ENCODE results near the gene CLTC.
"Not testable (repeated sequence)": the region's sequence is repeated elsewhere in the genome, so short reads cannot be mapped to it uniquely, and the experiment has no call there.

CLTC gene

DNA sequence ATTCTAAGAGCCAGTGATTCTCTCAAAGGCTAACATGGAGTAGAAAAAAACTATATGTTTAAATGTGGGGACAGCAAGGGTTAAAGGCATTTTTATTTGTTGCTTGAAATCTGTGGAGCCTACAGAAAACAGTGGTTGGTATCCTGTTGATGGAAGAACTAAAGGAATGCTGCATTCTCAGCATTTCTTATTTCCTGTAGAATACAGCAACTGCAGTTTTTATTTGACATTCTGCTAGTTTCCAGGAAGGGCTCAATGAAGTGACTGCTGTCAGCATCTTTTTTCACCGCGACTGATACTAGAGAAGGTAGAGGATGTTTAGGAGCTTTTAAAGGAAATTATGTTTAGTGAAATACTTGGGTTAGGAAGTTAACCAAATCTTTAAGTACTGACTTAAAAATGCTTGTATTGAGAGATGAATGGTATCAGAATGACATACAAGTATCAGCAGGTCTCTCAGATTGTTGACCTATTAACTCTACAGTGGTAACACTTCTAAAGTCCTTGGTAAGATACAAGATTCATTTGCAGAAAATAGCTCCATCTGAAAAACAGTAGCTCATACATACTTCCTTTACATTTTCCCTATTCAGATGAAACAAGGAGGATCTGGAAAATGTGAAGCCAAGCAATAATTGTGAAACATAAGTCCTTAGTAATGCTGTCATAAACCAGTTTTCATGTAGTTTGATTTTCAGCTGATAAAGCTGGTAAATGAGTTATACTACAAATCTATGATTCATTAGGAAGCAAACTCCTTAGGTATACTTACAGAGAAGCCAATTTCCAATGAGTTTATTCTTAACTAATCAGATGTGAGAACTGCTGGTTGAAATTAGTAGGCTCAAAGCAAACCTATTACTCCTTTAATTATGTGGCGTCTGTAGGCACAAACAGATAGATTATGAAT, 15.2 kb downstream of the CLTC start:
- no peak for DNase-seq

DNA sequence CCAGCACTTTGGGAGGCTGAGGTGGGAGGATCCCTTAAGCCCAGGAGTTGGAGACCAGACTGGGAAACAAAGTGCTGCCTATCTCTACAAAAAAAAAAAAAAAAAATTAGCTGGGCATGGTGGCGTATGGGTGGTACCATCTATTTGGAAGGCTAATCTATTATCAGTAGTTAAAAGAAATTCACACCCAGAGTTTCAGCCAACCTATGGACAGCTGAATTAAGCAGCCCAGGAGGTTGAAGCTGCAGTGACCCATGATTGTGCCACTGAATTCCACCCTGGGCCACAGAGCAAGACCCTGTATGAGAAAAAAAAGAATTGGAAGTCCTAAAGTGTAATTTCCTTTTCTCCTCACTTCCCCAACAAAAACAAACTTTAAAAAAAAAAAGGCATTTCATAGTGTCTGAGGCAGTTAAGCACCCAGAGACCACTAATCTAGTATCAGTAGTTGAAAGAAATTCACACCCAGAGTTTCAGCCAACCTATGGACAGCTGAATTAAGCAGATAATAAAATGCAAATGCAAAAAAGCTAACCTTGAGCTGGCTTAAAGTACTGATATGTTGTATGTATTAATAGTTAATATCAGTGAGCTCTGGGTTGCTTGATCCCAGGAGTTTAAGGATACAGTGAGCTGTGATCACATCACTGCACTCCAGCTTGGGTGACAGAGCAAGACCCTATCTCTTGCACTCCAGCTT, 18.1 kb downstream of the CLTC start:
- DNase-seq: no peak

DNA sequence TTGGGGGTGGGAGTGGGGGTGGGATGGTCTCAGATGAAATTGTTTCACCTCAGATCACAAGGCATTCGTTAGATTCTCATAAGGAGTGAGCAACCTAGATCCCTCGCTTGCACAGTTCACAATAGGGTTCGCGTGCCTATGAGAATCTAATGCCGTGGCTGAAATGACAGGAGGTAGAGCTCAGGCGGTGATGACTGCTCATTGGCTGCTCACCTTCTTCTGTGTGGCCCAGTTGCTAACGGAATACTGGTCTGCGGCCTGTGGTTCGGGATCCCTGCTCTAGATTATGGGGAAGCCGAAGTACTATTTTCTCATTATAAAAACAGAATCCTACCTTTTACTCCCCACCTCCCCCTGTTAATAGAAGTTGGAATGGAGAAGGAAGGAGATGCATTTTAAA, 18.9 kb downstream of the CLTC start:
- DNase-seq: no peak

DNA sequence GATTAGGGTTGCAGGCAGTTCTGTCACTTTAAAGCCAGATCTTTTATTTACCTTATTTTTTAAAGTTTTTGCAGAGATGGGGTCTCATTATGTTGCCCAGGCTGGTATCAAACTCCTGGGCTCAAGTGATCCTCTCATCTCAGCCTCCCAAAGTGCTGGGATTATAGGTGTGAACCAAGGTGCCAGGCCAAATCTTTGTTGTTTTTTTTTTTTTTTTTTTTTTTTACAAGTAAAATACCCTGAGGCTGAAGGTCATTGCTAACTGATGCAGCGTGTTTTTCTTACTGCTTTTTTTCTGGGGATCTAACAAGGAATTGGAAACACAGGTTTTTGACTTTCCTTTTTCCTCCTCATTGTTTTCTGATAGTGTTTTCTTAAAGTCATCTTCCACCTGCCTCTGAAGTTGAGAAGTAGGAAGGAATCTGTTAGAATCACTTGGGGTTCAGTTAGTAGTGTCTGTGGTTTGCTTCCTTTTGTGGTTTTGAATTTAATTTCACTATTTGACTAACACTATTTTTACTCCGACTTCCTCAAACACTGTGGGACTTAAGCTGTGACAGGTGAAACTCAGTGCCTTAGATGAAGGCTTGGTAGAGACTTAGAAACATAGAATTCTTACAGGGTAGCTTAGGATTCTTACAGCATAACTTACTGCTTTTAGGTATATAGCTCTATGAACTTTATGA, 22.2 kb downstream of the CLTC start:
- no peak for DNase-seq

DNA sequence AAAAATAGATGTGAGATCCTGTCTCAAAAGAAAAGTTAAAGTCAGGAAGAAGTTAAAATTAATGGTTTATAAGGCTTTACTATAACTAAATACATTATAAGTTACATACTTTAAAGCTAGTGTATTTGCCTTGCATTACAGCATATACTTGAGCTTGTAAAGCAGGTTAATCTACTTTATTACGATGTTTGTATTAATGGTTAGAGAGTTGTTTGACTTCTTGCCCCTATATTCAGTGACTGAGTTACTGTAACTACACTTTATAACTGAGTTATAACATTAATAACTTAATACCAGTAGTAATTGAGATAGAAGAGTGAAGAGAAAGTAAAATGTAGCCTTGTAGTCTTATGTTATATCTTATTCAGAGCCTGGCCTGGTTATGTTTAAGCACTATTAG, 22.9 kb downstream of the CLTC start:
- DNase-seq: no peak

DNA sequence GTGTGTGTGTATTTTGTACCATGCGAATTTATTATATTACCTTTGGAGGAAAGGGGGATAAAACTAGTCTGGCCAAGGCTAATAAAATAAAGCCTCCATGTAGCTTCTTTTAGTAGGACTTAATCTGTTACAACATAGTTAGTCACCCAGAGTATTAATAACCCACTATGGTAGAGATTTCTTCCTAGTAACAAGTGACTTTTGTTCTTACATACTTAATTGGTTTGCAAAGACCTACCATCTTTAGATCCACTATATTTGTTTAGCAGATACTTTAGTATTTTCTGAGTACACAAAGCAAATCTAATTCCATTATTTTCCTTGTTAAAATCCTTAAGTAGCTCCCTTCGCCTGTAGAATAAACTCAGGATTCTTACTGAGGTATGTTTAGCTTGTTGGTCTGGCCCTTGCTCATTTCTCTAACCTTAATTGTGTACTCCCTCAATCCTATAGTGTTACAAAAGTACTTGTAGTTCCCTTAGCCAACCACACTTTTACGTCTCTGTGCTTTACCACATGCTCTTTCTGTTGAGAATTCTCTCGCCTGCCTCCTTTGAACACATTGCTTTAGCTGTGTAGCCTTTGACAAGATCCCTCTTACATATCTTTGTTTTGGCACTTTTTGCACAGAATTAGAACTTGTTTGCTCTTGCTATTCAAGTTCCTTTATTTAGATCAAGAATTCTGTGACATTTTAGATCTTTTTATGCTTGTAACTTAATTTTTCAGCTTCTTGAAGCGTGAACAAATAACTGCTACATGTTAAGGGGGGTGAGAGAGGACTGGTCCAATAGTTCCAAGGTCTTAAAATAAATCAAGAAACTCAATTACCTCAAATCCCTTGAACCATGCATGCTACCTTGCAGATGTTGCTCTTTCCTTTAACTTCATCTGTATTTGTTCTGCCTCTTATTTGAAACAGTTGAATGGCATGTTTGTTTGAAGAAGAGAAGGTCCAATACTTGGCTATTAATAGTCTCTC, 23.8 kb downstream of the CLTC start:
- no peak for DNase-seq

DNA sequence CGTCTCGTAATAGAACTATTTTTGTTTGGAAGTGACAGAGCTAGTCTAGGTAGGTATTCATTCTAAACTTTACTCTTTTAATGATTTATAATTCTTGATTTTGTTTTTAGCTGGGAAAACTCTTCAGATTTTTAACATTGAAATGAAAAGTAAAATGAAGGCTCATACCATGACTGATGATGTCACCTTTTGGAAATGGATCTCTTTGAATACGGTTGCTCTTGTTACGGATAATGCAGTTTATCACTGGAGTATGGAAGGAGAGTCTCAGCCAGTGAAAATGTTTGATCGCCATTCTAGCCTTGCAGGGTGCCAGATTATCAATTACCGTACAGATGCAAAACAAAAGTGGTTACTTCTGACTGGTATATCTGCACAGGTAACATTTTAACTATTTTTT, 27.6 kb downstream of the CLTC start:
- DNase-seq: no peak

DNA sequence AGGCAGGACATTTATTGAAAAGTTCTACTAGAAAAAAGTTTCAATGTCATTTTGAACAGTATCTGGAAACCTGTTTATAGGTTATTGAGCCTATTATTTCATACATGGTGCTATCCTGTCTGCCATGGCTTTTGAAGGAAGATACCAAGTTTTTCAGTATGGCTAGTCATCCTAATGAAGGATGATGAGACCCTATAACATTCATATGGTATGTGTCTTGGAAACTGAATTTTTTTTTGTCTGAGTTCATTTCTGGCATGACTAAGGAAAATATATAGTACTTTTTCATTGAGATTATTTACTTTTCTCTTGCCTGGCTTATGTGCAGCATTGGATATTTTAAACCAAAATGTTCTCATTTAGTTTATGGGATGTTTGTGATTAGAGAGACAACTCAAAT, 30.2 kb downstream of the CLTC start:
- DNase-seq: no peak

DNA sequence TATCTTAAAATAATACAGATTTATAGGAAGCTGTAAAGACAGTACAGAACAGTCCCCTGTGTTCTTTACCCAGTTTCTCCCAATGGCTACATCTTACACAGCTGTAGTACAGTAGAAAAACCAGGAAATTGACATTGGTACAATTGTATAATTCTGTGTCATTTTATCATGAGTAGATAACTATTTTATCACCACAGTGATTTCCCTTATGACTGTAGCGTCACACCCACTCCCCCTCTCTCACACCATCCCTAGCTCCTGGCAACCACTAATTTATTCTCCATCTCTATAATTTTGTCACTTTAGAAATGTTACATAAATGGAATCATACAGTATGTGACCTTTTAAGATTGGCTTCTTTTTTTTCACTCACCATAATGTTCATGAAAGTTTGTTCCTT, 30.9 kb downstream of the CLTC start:
- no peak for DNase-seq

DNA sequence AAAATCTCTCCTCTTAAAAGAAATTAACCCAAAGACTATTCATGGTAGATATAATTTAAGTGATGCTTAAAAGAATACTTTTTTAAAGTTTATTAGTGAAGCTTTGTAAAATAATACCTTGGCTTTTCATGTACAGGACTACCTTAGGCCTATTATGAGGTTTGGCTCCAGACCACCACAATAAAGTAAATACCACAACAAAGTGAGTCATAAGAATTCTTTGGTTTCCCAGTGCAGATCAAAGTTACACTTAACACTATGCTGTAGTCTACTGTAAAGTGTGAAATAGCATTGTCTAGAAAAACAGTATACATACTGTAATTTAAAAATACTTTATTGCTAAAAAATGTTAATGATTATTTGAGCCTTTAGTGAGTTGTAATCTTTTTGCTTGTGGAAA, 31.7 kb downstream of the CLTC start:
- DNase-seq: no peak

DNA sequence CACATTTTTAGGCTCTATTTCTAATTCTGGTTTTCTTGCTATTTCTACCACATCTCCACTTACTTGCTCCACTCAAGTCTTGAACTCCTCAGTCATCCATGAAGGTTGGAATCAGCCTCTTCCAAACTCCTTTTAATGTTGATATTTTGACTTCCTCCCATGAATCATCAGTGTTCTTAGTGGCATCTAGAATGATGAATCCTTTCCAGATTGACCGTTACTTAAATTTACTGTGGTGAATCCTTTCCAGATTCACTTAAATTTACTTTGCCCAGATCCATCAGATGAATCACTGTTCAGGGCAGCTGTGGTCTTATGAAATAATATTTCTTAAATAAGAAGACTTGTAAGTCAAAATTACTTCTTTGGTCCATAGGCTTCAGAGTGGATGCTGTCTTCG, 32.4 kb downstream of the CLTC start:
- DNase-seq: no peak

DNA sequence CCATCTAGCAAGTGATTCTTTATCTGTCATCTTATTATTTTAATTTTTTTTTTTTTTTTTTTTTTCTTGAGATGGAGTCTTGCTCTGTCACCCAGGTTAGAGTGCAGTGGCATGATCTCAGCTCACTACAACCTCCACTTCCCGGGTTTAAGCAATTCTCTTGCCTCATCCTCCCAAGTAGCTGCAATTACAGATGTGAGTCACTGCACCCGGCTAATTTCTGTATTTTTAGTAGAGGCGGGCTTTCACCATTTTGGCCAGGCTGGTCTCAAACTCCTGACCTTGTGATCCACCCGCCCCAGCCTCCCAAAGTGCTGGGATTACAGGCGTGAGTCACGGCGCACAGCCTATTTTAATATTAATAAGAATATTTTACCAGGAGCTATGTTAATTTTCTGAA, 36.9 kb downstream of the CLTC start:
- DNase-seq: not testable (repeated sequence)

DNA sequence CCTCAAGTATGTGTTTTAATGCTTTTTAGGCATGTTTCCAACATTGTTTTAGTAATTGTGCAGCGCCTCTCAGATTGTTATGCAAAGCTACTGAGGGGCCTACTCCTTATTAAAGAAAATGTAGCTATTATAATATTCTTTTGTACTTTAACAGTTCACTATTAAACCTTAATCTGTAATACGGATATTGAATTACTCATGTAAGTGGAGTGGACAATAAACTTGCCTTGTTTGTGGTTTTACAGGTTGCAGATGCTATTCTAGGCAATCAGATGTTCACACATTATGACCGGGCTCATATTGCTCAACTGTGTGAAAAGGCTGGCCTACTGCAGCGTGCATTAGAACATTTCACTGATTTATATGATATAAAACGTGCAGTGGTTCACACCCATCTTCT, 46.5 kb downstream of the CLTC start:
- DNase-seq: no peak

DNA sequence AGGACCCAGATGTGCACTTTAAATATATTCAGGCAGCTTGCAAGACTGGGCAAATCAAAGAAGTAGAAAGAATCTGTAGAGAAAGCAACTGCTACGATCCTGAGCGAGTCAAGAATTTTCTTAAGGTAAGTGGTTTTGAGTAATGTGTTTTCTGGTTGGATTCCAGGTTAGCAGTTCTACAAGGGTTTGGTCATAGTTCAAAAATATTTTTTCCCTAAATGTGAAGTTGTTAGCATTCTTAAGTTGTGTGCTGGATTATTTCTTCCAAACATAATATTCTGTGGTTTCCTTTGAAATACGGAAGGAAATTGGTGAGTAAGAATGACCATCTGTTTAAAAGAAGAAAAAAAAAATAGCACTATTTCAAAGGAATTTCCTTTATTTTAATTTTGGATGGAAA, 49.1 kb downstream of the CLTC start:
- no peak for DNase-seq

DNA sequence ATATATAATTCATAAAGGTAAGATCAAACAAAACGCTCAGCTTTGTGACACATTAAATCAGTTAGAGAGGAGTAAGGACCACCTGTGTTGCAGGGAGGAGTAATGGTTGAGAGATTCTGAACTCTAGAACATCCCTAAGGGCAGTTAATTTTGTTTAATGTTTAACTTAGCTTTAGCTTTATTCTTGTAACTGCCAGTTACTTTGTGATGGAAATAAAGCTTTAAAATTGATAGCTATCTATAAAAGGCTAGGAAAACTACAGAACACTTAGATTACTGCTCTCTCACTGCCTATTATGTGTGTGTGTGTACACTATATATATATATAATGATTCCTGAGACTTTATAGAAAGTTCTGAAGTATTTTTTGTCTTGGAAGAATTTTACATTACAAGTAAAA, 49.7 kb downstream of the CLTC start:
- DNase-seq: no peak

DNA sequence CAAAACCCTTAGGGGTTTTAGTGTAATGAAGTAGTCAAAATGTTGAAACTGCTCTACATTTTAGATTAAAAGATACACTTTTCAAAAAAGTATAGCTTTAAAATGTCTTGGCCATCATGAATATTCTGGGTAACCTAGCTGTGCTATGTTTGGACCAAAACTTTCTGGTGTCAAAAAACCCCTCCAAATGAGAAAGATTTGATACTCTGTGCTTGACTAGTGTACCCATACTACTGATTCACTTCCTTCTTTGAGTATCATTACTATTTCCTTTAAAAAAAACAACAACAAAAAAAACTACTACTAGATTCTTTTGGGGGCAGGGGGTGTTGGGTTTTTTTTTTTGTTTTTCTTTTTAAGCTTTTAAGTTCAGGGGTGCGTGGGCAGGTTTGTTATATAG, 50.2 kb downstream of the CLTC start:
- no peak for DNase-seq

DNA sequence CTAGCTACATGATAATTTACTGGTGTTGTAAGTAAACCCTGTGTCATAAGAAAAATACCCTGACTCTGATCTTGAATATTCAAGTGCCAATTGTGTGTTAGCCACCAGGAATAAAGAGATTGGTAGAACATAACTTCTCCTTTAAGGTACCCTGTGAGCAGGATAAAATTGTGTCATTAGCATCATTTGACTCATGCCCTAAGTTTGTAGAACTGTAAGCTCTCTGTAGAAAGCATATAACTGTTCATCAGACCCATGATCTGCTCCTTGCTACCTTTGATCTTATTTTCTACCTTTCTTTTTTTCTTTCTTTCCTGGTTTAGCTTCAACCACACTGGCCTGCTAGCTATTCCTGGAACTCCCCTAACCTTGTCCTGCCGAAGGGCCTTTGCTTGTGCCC, 51.7 kb downstream of the CLTC start:
- DNase-seq: no peak

DNA sequence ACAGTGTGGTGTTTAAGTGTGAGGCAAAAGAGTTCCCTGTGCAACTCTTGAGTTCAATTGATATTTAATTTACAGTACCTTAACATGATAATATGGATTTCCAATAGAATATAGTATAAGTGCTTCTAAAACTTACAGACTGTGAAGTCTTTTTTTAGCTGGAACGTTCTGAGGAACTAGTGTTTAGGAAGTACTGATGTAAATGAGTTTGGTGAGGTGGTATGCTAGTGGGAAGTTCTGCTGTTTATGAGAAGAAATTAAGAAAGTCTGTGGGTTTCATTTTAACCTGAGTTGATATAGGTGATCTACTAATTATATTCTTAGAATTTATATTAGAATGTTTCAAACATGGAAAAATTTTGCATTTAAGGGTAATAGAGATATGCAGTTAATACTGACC, 55.5 kb downstream of the CLTC start:
- DNase-seq: no peak

DNA sequence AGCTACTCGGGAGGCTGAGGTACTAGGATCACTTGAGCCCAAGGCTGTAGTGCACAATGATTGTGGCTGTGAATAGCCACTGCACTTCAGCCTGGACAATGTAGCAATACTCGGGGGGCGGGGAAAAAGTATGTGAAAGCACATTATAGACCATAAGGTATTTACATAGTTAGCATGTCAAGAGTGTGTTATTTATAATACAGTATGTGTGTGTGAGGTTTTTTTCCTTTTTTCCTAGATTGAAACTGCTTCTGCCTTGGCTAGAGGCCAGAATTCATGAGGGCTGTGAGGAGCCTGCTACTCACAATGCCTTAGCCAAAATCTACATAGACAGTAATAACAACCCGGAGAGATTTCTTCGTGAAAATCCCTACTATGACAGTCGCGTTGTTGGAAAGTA, 57.0 kb downstream of the CLTC start:
- DNase-seq: no peak

DNA sequence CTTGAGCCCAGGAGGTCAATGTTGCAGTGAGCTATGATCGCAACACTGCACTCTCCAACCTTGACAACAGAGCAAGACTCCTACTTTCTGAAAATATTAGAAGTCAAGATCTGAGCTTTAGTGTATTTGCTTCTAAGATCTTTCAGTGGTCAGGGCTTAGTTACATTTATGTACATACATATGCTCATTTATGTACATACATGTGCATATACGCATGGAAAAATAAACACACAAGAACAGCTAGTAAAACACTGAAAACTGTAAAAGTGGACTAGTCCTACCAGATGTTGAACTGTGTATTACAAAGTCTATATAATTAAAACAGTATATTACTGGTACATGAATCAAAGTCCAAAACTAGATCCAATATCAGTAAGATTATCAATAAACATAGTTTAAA, 59.2 kb downstream of the CLTC start:
- DNase-seq: no peak

DNA sequence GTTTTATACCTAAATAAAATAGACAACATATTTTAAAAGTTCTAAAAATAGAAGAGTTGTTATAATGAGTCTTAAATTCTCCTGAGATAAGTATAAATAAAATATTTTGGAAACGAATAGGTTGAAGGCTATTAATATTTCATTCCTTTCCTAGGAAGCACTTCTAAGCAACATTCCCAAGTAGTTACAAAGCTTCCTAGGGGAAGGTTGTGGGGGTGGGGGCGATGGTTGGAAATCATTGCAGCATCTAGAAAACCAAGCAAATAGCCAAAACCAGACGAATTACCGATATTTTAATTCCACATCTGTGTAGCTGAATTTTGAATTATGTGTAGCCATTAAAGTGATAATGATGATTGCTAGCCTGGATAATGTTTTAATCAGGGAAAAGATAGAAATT, 60.6 kb downstream of the CLTC start:
- no peak for DNase-seq

DNA sequence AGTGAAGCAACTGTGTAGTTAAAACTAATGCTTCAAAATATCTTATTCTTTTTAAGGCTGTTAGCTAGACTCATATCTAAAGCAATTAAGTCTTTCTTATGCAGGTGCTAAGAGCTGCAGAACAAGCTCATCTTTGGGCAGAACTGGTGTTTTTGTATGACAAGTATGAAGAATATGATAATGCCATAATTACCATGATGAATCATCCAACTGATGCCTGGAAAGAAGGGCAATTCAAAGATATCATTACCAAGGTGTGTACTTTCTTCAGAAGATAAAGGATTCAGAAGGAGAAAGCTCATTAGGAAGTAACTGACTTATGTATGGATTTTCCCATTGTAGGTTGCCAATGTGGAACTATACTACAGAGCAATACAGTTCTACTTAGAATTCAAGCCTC, 63.6 kb downstream of the CLTC start:
- no peak for DNase-seq

DNA sequence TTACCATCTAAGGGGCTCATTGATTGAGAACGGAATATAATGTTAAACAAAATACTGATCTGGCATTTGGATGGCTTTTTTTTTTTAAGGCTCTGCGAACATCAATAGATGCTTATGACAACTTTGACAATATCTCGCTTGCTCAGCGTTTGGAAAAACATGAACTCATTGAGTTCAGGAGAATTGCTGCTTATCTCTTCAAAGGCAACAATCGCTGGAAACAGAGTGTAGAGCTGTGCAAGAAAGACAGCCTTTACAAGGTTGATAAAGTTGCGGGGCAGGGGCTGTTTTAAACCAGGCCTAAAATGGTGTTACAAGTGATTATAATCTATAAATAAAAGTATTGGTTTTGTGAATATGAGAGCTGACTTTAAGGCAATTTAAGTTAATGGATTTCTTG, 65.3 kb downstream of the CLTC start:
- DNase-seq: no peak

All from NCI-H146 (cell line).